K562 treated with DMSO at 1 percent for 12 hours (cell line): ENCODE results near the gene BRD8. TPM values are rescaled to one million over a fixed set of nuclear protein-coding genes. Genes with fewer than 3 reads are reported as not detected.

ENCODE experiments used
- total RNA-seq: library from RNA; unstranded; fragments of 300-600 nt; gene quantifications from 2 replicates; pipeline ENCODE4 v1.2.3, GENCODE V29; 2022; ENCODE audit not compliant: insufficient read depth

BRD8 gene
- 39.8 and 115 TPM in 2 replicates for total RNA-seq

GRCh38 chr5:138178516-138179276 is at the start of gene BRD8, which contains the start of gene KIF20A:
Gene BRD8 (minus strand): TSS chr5:138178630. CDS start chr5:138178614, 16 bp downstream.
Gene KIF20A (plus strand): TSS chr5:138179112. CDS start chr5:138179681, 569 bp downstream.

GRCh38 chr5:138213161-138214029 is 35.0 kb upstream of the BRD8 start, which contains the start of gene CDC23:
Gene CDC23 (minus strand): TSS chr5:138213323. CDS start chr5:138213312, 11 bp downstream.

GRCh38 chr5:138138949-138139780 is 39.3 kb downstream of the BRD8 start, which contains the start of gene NME5:
Gene NME5 (minus strand): TSS chr5:138139428. CDS start chr5:138138780, 648 bp downstream.

Other genes with a start within 250 kb of the BRD8 start
- gene FAM13B, start 145.6 kb downstream of the BRD8 start, total RNA-seq: 4.2 and 20.2 TPM in 2 replicates
- not detected in 2 replicates for gene WNT8A, start 94.6 kb downstream of the BRD8 start, total RNA-seq
- not detected in 2 replicates for gene NME5, start 39.2 kb downstream of the BRD8 start, total RNA-seq
- gene KIF20A, start 482 bp upstream of the BRD8 start, total RNA-seq: 17.9 and 38.9 TPM in 2 replicates
- gene CDC23, start 34.7 kb upstream of the BRD8 start, total RNA-seq: 15.6 and 40.8 TPM in 2 replicates
- not detected in 2 replicates for gene GFRA3, start 96.0 kb upstream of the BRD8 start, total RNA-seq
- gene CDC25C, start 153.2 kb upstream of the BRD8 start, total RNA-seq: 29.7 and 46.0 TPM in 2 replicates
- gene FAM53C, start 159.6 kb upstream of the BRD8 start, total RNA-seq: 26.6 and 52.7 TPM in 2 replicates
- 14.5 and 59.5 TPM in 2 replicates for gene KDM3B, start 174.1 kb upstream of the BRD8 start, total RNA-seq